Muscle of arm (tissue), 12 donors: ENCODE measurements around the gene SERPINE2. TPM values are rescaled to one million over a fixed set of nuclear protein-coding genes. Genes with fewer than 3 reads are reported as not detected.
A peak's percentile ranks its signal among the peaks of the same experiment; 100 is the strongest.

Source experiments
- DNase-seq: peaks from one replicate; pipeline ENCODE4 v3.0.0-alpha.2; 2013
- polyA plus RNA-seq, 12 donors: library from polyadenylated mRNA; unstranded; fragments of 120-200 nt; gene quantifications; one replicate each; pipeline ENCODE4 v1.2.1, GENCODE V29; 2013; ENCODE audit not compliant: insufficient read length in 12 of 12

The SERPINE2 gene
- polyA plus RNA-seq, 12 donors, result 78.4 to 128 (median 89.2) TPM; not detected in 1

DNA sequence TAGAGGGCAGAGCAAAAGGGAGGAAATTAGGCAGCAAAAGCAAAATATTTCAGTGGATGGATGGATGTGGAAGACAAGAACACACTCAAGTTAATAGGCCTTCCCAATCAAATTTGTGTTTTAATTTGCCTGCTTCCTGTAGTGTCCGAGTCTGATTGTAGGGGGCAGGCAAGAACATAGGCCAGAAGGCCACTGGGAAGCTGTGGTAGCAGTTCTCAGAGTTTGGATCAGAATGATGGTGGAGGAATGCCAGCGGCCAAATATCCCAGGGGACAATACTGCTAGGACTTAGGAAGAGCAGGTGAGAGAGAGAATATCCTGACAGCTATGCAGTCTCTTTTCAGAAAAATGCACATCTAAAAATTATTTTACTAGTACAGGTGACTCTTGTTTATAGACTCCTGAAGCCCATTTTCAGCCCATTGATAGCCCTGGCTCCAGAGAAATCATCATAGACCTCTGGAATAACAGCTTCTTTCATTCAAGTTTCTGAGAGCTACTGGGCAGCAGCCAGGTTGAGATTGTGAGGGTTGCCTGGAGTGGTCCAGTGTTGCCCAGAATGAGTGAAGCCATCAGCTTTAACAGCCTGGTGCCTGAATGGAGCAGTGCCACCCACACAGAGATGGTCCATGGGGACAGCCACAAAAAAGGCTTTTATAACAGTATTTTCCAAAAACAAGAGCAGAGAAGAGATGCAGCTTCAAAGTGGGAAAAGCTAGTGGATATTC is 19.1 kb upstream of the SERPINE2 start:
- no peak for DNase-seq

- DNase-seq, result no peak
Measured at GRCh38 chr2:224056889-224057288, 17.8 kb upstream of the SERPINE2 start.

- no peak for DNase-seq
Measured at GRCh38 chr2:224055101-224055500, 16.0 kb upstream of the SERPINE2 start.

DNA sequence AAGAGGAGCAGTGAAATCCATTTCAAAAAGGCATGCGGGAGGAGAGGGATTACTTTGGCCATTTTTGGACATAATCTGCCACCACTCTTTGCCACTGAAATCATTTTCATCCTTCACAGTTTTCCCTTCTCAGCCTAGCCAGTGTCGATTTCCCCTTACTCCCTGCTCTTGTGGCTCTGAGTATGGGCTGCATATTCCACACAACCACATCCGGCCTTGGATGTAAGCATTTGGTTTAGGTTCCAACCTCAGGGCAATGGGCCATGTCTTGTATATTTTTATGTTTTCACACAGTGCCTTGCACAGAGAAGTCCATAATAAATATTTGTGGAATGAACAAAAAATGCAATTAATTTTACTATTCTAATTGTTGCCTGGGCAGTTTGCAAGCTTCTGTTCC is 7.7 kb upstream of the SERPINE2 start:
- no peak for DNase-seq

- DNase-seq, result peak; percentile 22
Measured at GRCh38 chr2:224042191-224042696, 3.2 kb upstream of the SERPINE2 start.

DNA sequence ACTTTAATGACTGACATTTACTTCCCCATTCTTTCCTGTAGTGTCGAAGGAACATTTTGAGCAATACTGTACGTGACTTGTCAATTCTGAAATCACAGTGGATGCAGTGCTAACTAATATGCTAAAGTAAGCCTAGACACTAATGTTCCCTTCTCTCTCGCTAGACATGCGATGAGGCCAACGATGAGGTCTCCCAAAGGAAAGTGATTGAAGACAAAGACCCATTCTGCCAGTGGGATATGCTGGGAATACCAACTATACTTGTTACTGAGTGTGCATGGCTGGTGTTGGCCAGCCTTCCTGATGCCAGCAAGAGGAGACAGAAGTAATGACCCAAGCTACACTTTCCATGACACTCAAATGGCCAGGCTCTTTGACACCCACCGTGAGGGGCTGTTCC is 2.5 kb upstream of the SERPINE2 start:
- no peak for DNase-seq

- no peak for DNase-seq
Measured at GRCh38 chr2:224040753-224041152, 1.7 kb upstream of the SERPINE2 start.

DNA sequence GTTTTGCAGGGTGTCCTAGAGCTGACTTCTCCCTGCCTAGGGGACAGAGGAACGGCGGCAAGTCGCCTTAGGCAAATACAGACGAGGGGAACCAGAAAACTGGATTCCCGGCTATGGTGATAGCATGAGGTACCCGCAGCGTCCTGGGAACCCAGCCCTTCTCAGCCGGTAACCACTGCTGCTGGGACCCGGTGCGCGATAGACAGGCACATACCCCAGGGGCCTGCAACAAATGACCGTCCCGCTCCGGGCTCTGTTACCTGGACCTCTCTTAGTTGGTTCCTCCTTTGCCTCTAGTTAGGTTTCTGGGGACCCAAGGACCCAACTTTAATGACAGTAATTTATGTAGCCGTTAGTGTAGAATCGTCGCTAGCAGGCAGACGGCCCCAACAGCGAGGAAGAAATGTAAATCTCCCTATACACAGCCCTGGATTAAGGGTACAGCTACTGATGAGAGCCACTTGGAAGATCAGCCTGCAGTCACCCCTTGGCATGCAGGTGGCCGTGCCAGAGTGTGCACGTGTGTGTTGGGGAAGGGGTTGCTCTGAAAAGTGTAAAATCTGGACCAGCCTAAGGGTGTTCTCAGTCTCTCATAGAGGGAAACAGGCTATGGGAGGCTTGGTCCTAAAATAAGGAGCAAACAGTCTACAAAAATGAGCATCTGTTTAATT is 819 bp upstream of the SERPINE2 start:
- DNase-seq, result peak; percentile 17

DNA sequence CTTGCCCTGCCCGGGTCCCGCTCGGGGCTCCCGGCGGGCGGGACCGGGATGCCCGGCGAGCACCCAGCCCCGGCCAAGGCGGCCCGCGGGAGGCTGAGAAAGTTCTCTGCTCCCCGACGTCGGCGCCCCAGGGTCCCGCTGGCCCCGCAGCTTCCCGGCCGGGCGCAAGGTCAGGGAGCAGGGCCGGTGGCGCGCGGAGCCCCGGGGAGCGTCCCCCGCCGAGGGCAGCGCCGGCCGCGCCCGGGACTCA is 331 bp downstream of the SERPINE2 start:
- no peak for DNase-seq

GRCh38 chr2:224038049-224038829 is 847 bp downstream of the SERPINE2 start:
- peak; percentile 36 for DNase-seq

- DNase-seq, result no peak
Measured at GRCh38 chr2:224036731-224037361, 2.2 kb downstream of the SERPINE2 start.

- DNase-seq, result no peak
Measured at GRCh38 chr2:224034017-224034416, 5.1 kb downstream of the SERPINE2 start.

- DNase-seq, result no peak
Measured at GRCh38 chr2:224033601-224034000, 5.5 kb downstream of the SERPINE2 start.

- DNase-seq, result no peak
Measured at GRCh38 chr2:224032283-224032682, 6.8 kb downstream of the SERPINE2 start.

- no peak for DNase-seq
Measured at GRCh38 chr2:224031358-224031970, 7.6 kb downstream of the SERPINE2 start.

- no peak for DNase-seq
Measured at GRCh38 chr2:224030786-224031185, 8.3 kb downstream of the SERPINE2 start.

DNA sequence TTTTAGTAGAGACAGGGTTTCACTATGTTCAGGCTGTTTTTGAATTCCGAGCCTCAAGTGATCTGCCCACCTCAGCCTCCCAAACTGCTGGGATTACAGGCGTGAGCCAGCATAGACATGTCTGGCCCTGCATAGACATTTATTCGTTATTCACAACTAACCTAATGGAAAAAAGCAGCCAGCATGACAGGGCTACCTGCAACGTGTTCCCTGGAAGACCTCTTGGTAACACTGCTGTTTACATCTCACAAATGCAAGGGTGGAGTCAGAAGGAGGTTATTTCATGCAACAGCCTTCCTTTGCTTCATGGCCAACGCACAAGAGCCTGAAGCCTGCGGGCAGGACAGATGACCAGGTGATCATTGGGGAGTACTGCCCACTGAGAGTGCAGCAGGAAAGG is 9.2 kb downstream of the SERPINE2 start:
- DNase-seq, result no peak

DNA sequence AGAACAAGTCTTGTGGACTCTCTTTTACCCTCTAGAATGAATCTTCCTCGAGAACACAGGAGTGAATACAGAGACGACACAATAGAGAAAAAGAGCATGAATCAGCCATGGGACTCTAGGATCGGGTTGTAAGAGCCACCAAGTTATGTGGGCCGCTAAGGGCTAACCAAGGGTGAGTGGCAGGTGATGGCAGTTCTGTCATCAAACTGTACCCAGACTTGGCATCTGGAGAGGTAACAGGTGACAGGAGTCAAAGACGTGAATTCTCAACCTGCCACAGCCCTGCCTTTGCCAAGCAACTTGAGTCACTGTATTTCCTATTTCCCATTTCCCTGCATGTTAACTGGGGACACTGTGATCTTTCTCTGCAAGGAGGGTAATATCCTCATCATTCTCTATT is 11.2 kb downstream of the SERPINE2 start:
- no peak for DNase-seq

DNA sequence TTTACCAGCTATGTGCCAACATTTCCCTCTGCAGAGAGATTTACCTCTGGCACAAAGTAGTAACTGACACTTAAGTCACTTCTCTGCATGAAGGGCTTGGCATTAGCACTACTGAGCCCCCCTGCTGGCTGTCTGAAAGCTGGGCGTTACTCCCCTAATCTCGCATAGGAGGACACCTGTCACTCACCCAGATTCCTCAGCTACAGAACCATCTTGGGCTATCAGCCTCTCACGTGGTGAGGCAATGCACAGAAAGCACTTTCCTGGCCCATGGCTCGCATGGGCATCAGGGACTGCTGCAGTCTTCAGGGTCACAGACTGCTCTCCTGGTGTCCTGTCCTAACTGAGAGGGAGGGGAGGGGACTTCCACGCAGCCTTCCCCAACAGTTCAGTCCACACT is 12.0 kb downstream of the SERPINE2 start:
- DNase-seq, result no peak

DNA sequence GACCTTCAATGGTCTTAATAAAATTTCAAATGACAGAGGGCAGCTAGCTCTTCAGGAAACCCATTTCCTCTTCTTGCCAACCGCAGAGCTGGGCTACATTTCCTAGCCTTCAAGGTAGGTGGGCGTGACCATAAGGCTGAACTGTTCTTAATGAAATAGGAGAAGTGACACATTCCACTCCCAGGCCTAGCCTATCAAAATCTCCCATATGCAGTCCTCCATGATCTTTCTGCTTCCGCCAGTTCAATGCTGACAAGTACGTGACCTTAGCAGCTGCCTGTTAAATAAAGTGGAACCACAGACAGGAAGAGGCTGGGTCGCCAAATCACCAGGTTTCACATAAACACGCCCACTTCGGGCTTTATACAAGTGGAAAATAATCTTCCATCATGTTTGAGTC is 13.2 kb downstream of the SERPINE2 start:
- DNase-seq, result no peak

DNA sequence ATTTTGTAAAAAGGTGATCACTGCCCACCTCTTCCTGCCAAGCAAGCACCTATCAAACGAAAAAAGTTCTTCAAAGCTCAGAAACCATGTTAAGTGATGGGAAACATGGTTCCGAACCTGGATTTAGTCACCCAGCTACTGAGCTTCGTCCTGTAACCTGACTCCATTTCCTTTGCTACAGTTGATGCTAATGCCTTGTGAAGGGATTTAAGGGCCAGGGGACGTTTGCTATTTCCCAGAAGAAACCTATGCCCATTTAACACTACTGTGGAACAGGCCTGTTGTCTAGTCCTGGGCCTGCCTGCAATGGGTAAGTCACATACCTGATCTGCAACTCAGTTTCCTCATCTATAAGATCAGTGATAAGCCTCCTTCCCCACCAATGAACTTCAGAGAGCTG is 14.8 kb downstream of the SERPINE2 start:
- DNase-seq, result no peak

DNA sequence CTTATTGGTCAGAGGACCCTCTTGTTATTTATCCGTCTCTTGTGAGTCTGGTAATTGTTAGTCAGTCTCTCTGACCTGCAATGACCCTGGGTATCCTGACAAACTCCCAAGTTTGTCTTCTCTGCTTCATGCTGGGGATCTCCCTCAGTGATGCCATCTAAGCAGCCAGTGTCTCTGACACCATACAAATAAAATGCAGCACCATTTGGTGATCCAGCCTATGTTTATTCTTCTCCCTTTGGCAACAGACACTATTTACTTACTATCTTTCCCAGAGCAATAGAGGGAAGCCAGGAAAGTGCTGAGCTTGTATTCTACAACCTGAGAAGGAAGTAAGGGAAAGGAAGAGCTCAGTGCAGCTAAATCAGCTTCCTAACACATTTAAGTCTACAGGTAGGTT is 15.9 kb downstream of the SERPINE2 start:
- no peak for DNase-seq
